EH (cell line): ENCODE data around the gene GARIN5A.
"Not testable (repeated sequence)": the region's sequence is repeated elsewhere in the genome, so short reads cannot be mapped to it uniquely, and the experiment has no call there.

Experiments
- DNase-seq: peaks from one replicate; pipeline ENCODE4 v3.0.0-alpha.2; 2015; ENCODE audit warnings: low read depth

The GARIN5A gene

GRCh38 chr19:50465000-50465399, 11.6 kb downstream of the GARIN5A start:
- no peak for DNase-seq

DNA sequence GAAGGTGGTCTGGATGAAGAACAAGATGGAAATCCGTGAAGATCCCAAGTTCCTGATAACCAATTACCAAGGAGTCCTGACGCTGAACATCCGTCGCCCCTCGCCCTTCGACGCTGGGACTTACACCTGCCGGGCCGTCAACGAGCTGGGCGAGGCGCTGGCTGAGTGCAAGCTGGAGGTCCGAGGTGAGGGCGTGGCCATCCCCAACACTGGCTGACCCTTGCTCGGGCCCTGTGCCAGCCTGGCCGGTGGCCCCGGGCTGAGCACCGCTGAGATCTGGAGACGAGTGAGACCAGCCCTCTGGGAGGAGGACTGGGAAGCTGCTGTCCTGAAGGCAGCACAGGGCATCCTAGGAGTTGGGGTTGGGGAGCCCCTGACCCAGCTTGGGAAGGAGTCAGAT, 12.3 kb downstream of the GARIN5A start:
- no peak for DNase-seq

DNA sequence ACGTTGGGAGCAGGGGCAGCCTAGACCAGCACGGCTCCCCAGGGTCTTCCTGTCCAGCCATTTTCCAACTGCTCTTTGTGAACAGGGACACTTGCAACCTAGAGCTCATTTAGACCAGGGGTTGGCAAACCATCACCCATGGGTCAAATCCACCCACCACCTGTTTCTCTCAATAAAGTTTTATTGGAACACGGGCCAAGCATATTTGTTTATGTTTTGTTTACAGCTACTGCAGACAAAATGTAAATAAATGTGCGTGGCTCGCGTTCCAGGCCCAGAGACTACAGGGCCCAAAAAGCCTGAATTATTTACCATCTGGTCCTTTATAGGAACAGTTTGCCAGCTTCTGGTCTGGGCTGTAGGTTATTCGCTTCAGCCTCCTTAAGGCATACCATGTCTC, 13.7 kb downstream of the GARIN5A start:
- no peak for DNase-seq

DNA sequence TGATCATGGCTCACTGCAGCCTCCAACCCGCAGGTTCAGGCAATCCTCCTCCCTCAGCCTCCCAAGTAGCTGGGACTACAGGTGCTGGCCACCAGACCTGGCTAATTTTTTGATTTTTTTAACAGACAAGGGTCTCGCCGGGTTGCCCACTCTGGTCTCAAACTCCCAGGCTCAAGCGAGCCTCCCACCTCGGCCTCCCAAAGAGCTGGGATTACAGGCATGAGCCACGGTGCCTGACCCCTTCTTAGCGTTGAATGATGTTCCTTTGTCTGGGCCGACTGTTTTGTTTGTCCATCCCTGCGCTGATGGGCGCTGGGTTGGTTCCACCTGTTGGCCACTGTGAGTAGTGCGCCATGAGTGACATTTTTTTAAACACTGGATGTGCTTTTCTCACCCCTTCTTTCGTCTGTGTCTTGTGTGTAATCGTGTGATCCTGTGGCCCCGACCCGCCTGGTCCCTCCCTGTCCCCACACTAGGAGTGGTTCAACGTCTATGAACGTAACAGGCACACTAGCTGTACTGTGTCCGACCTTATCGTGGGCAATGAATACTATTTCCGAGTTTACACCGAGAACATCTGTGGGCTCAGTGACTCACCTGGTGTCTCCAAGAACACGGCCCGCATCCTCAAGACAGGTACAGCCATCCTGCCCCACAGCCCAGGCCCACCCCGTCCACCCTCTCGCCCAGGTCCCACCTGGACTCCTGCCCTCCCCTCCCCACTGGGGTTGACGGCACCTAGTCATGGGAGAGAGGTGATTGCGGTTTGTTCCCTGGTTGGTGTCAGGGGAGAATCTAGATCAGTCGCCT, 15.4 kb downstream of the GARIN5A start:
- DNase-seq: peak; percentile 65

GRCh38 chr19:50460161-50460765, 16.4 kb downstream of the GARIN5A start:
- DNase-seq: peak; percentile 16

GRCh38 chr19:50459638-50460037, 17.0 kb downstream of the GARIN5A start:
- no peak for DNase-seq

DNA sequence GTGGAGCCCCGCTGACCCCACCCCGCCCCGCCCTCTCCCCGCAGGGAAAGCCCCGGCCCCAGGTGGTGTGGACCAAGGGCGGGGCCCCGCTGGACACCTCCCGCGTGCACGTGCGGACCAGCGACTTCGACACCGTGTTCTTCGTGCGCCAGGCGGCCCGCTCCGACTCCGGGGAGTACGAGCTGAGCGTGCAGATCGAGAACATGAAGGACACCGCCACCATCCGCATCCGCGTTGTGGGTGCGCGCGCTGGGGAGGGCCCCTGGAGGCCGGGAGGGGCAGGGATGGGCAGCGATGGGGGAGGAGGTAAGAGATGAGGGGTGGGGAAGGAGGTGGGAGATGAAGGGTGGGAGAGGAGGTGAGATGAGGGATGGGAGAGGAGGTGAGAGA, 17.6 kb downstream of the GARIN5A start:
- DNase-seq: no peak

DNA sequence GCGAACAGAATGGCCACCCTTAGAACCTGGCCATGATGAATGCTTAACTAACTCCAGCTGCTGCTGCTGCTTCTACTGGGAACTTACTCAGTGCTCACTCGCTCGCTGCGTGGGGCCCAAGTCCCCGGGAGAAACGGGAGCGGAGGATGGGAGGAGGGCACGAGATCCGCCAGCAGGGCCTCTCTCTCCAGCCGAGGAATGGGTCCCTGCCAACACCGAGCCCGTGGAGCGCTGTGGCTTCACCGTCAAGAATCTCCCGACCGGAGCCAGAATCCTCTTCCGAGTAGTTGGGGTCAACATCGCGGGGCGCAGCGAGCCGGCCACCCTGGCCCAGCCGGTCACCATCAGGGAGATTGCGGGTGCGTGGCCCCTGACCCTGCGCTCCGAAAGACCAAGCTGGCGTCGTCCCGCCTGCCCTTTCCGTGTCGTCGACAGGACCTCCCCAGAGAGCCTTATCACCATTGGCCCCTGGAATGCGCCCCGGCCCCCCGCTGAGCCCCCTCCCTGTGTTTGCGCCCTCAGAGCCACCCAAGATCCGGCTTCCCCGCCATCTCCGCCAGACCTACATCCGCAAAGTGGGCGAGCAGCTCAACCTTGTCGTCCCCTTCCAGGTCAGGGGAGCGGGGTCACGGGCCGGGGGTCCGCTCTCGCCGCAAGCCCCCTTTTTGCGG, 18.1 kb downstream of the GARIN5A start:
- DNase-seq: peak; percentile 15

- DNase-seq: no peak
These were observed 19.3 kb downstream of the GARIN5A start for GRCh38 chr19:50457300-50457699.

DNA sequence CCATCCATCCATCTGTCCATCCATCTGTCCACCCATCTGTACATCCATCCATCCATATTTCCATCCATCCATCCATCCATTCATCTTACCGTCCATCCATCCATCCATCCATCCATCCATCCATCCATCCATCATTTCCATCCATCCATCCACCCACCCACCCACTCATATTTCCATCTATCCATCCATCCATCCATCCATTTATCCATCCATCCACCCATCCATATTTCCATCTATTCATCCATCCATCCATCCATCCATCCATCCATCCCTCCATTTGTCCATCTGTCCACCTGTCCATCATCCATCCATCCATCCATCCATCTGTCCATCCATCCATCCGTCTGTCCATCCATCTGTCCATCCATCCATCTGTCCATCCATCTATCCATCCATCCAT, 20.7 kb downstream of the GARIN5A start:
- no peak for DNase-seq

- DNase-seq: no peak
These were observed 23.4 kb downstream of the GARIN5A start for GRCh38 chr19:50453243-50453642.

DNA sequence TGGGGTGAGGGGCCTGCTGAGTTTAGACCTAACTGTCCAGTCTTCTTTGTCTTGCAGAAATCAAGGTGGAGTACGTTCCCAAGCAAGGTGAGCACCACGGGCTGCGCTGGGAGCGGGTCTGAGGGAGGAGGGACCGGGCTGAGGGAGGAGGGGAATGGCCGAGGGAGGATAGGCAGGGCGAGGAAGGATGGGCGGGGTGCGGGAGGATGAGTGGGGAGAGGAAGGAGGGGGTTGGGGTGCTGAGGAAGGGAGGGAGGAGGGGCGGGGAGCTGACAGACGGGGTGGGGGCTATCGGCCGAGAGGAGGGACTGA, 25.5 kb downstream of the GARIN5A start:
- no peak for DNase-seq

- no peak for DNase-seq
These were observed 26.1 kb downstream of the GARIN5A start for GRCh38 chr19:50450369-50451222.

DNA sequence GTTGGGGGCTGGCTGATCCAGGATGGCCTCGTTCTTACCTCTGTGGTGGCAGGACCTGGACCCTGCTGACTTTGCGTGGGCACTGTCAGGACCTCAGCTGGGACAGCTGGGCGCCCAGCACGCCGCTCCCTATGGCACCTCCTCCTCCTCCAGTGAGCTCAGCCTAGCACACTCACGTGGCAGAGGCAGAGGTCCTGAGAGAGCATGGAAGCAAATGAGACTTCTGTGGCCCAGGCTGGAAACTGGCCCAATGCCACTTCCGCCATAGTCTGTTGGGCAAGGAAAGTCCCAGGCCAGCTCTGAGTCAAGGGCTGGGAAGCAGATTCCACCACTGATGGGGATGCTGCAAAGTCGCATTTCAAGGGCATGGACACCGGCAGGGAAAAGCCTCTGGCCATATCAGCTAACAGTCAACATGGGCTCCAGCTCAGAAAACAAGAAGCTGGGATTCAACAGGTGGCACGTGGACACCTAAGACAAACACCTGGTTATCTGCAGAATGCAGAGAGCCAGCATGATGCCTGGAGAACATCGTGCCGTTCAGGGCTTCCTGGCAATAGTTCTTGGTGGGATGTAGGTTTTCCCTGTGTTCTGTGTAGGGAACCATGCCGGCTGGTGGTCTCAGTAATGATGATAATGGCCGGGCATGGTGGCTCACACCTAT, 27.3 kb downstream of the GARIN5A start:
- DNase-seq: no peak

GRCh38 chr19:50447750-50448149, 28.9 kb downstream of the GARIN5A start:
- no peak for DNase-seq

DNA sequence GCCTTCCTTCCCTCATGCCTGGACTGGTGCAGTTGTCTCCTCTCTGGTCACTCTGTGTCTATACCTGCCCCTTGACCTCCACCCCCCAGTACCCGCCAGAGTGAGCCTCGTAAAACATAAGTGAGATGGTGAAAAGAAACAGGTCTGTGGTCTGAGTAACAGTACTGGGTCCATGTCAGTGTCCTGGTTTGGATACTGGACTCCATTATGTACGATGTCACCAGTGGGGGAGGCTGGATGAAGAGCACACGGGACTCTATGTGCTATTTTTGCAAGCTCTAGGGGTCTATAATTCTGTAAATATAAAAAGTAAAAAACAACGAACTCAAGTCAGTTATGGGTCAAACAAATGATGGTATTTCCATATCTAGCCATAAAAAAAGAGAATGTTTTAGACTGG, 29.6 kb downstream of the GARIN5A start:
- DNase-seq: no peak

GRCh38 chr19:50444059-50444458, 32.6 kb downstream of the GARIN5A start:
- no peak for DNase-seq

DNA sequence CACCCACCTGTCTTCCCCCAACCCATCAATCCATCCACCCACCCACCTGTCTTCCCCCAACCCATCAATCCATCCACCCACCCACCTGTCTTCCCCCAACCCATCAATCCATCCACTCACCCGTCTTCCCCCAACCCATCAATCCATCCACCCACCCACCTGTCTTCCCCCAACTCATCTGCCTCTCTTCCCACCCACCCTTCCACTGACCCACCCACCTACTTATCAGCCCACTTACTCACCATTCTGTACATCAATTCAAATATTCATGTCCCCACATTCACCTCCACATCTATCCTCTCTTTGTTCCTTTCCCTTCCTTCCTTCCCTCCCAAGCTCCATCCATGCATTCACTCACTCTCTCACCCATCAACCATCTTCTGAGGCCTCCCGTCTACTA, 37.5 kb downstream of the GARIN5A start:
- DNase-seq: not testable (repeated sequence)

GRCh38 chr19:50437862-50438449, 38.7 kb downstream of the GARIN5A start:
- no peak for DNase-seq

DNA sequence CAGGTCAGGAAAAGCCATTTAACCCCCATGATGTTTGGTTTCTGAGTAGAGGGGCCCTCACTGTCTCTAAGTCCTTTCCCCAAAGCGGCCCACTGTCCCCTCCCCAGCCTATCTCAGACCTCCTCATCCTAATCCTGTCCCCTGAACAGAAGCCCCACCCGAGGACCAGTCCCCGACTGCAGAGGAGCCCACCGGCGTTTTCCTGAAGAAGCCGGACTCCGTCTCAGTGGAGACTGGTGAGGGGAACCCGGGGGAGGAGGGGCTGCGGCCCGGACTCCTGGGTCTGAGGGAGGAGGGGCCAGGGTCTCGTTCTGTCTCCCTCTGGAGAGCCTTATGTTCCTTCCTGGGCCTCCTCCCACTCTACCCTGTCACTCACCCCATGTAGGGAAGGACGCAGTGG, 41.0 kb downstream of the GARIN5A start:
- DNase-seq: no peak

GRCh38 chr19:50435221-50435620, 41.4 kb downstream of the GARIN5A start:
- no peak for DNase-seq

- DNase-seq: no peak
These were observed 42.1 kb downstream of the GARIN5A start for GRCh38 chr19:50434525-50434924.
